Measurements from ENCODE around the gene TEX13B.

Gene TEX13B

DNA sequence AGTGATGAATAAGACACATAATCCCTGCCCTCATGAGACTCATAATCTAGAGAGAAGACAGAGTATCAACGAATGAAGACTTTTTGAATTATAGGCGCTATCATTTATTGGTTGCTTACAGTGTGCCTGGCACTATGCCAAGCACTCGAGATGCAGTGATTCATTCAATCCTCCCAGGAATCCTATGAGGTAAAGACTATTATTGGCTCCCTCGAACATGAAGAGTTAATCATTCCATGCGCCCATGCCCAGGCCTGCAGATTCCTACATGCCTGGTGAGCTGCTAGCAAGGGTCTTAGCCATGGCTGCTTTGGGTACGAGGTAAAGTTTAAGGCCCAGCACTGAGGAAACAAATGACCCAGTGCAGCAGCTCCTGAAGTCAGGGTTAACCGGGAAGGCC is 47.0 kb downstream of the TEX13B start (continued):
- TF ChIP-seq, protein P1, sequence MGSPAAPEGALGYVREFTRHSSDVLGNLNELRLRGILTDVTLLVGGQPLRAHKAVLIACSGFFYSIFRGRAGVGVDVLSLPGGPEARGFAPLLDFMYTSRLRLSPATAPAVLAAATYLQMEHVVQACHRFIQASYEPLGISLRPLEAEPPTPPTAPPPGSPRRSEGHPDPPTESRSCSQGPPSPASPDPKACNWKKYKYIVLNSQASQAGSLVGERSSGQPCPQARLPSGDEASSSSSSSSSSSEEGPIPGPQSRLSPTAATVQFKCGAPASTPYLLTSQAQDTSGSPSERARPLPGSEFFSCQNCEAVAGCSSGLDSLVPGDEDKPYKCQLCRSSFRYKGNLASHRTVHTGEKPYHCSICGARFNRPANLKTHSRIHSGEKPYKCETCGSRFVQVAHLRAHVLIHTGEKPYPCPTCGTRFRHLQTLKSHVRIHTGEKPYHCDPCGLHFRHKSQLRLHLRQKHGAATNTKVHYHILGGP (tag by site-specific recombination; IDR thresholded peaks at IDR 0.05), result no peak
- TF ChIP-seq ZNF16 (tag by site-specific recombination; IDR thresholded peaks at IDR 0.05; ENCODE audit: low read depth) (no peak), ZNF707 (tag by site-specific recombination; IDR thresholded peaks at IDR 0.05) (no peak), KLF10 (tag by site-specific recombination; IDR thresholded peaks at IDR 0.05) (peak; percentile 51; the same call in 1 of the 2 replicates), EGR2 (tag by site-specific recombination; IDR thresholded peaks at IDR 0.05; ENCODE audit: low read depth) (no peak), TCF7L2 (IDR thresholded peaks at IDR 0.05; ENCODE audit: borderline replicate concordance, low read depth, low read length) (no peak), ZNF184 (tag by site-specific recombination; IDR thresholded peaks at IDR 0.05) (peak; percentile 56; the same call in 1 of the 2 replicates), ZNF37A (tag by site-specific recombination; IDR thresholded peaks at IDR 0.05) (0 out of 2 replicates have a peak, but pooled peaks have one; percentile 63), ZNF561 (tag by site-specific recombination; IDR thresholded peaks at IDR 0.05; ENCODE audit: borderline replicate concordance) (peak; percentile 65; the same call in 1 of the 2 replicates), ZNF623 (tag by site-specific recombination; IDR thresholded peaks at IDR 0.05) (no peak), GLI2 (tag by site-specific recombination; IDR thresholded peaks at IDR 0.05; ENCODE audit: borderline replicate concordance, low read depth) (no peak), ZNF596 (tag by site-specific recombination; IDR thresholded peaks at IDR 0.05) (no peak), ZEB2 (tag by site-specific recombination; IDR thresholded peaks at IDR 0.05) (no peak), ZNF585B (tag by site-specific recombination; IDR thresholded peaks at IDR 0.05) (no peak), SETDB1 (IDR thresholded peaks at IDR 0.05; ENCODE audit: insufficient read length, low read length) (no peak), ZNF121 (tag by site-specific recombination; IDR thresholded peaks at IDR 0.05) (no peak), ZNF211 (tag by site-specific recombination; IDR thresholded peaks at IDR 0.05; ENCODE audit: low read depth) (no peak), BCL11A (tag by site-specific recombination; IDR thresholded peaks at IDR 0.05; ENCODE audit: low read depth) (no peak), ZNF114 (tag by site-specific recombination; IDR thresholded peaks at IDR 0.05) (no peak), HOXD13 (CRISPR knock-in tag; IDR thresholded peaks at IDR 0.05; ENCODE audit: borderline replicate concordance) (no peak), ZNF23 (tag by site-specific recombination; IDR thresholded peaks at IDR 0.05; ENCODE audit: borderline replicate concordance) (no peak), ZNF292 (tag by site-specific recombination; IDR thresholded peaks at IDR 0.05; ENCODE audit: borderline replicate concordance, low read depth) (no peak), ZNF404 (tag by site-specific recombination; IDR thresholded peaks at IDR 0.05) (no peak), ZNF350 (tag by site-specific recombination; IDR thresholded peaks at IDR 0.05) (peak; percentile 80), ZNF138 (tag by site-specific recombination; IDR thresholded peaks at IDR 0.05; ENCODE audit: borderline replicate concordance) (no peak), ZNF660 (tag by site-specific recombination; IDR thresholded peaks at IDR 0.05) (peak; percentile 89), ZNF677 (tag by site-specific recombination; IDR thresholded peaks at IDR 0.05) (no peak), ZNF791 (tag by site-specific recombination; IDR thresholded peaks at IDR 0.05) (no peak), ZNF48 (tag by site-specific recombination; IDR thresholded peaks at IDR 0.05) (no peak)
- TF ChIP-seq, protein P2, sequence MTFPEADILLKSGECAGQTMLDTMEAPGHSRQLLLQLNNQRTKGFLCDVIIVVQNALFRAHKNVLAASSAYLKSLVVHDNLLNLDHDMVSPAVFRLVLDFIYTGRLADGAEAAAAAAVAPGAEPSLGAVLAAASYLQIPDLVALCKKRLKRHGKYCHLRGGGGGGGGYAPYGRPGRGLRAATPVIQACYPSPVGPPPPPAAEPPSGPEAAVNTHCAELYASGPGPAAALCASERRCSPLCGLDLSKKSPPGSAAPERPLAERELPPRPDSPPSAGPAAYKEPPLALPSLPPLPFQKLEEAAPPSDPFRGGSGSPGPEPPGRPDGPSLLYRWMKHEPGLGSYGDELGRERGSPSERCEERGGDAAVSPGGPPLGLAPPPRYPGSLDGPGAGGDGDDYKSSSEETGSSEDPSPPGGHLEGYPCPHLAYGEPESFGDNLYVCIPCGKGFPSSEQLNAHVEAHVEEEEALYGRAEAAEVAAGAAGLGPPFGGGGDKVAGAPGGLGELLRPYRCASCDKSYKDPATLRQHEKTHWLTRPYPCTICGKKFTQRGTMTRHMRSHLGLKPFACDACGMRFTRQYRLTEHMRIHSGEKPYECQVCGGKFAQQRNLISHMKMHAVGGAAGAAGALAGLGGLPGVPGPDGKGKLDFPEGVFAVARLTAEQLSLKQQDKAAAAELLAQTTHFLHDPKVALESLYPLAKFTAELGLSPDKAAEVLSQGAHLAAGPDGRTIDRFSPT (tag by site-specific recombination; IDR thresholded peaks at IDR 0.05), result no peak
- TF ChIP-seq, protein P3, sequence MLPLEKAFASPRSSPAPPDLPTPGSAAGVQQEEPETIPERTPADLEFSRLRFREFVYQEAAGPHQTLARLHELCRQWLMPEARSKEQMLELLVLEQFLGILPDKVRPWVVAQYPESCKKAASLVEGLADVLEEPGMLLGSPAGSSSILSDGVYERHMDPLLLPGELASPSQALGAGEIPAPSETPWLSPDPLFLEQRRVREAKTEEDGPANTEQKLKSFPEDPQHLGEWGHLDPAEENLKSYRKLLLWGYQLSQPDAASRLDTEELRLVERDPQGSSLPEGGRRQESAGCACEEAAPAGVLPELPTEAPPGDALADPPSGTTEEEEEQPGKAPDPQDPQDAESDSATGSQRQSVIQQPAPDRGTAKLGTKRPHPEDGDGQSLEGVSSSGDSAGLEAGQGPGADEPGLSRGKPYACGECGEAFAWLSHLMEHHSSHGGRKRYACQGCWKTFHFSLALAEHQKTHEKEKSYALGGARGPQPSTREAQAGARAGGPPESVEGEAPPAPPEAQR (tag by site-specific recombination; IDR thresholded peaks at IDR 0.05), result no peak
- TF ChIP-seq, protein P4, sequence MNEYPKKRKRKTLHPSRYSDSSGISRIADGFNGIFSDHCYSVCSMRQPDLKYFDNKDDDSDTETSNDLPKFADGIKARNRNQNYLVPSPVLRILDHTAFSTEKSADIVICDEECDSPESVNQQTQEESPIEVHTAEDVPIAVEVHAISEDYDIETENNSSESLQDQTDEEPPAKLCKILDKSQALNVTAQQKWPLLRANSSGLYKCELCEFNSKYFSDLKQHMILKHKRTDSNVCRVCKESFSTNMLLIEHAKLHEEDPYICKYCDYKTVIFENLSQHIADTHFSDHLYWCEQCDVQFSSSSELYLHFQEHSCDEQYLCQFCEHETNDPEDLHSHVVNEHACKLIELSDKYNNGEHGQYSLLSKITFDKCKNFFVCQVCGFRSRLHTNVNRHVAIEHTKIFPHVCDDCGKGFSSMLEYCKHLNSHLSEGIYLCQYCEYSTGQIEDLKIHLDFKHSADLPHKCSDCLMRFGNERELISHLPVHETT (tag by site-specific recombination; IDR thresholded peaks at IDR 0.05), result no peak
- TF ChIP-seq, protein P5, sequence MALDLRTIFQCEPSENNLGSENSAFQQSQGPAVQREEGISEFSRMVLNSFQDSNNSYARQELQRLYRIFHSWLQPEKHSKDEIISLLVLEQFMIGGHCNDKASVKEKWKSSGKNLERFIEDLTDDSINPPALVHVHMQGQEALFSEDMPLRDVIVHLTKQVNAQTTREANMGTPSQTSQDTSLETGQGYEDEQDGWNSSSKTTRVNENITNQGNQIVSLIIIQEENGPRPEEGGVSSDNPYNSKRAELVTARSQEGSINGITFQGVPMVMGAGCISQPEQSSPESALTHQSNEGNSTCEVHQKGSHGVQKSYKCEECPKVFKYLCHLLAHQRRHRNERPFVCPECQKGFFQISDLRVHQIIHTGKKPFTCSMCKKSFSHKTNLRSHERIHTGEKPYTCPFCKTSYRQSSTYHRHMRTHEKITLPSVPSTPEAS (tag by site-specific recombination; IDR thresholded peaks at IDR 0.05), result no peak
- TF ChIP-seq, protein P6, sequence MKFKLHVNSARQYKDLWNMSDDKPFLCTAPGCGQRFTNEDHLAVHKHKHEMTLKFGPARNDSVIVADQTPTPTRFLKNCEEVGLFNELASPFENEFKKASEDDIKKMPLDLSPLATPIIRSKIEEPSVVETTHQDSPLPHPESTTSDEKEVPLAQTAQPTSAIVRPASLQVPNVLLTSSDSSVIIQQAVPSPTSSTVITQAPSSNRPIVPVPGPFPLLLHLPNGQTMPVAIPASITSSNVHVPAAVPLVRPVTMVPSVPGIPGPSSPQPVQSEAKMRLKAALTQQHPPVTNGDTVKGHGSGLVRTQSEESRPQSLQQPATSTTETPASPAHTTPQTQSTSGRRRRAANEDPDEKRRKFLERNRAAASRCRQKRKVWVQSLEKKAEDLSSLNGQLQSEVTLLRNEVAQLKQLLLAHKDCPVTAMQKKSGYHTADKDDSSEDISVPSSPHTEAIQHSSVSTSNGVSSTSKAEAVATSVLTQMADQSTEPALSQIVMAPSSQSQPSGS (tag by site-specific recombination; IDR thresholded peaks at IDR 0.05; ENCODE audit: low read depth), result no peak

Measured in HEK293 (cell line).